ENCODE measurements around the gene MAN1C1. TPM values are rescaled to one million over a fixed set of nuclear protein-coding genes. Genes with fewer than 3 reads are reported as not detected.

The MAN1C1 gene
- total RNA-seq, 4 donors from 2014 or later, result 11.0 to 20.9 (median 15.9) TPM

DNA sequence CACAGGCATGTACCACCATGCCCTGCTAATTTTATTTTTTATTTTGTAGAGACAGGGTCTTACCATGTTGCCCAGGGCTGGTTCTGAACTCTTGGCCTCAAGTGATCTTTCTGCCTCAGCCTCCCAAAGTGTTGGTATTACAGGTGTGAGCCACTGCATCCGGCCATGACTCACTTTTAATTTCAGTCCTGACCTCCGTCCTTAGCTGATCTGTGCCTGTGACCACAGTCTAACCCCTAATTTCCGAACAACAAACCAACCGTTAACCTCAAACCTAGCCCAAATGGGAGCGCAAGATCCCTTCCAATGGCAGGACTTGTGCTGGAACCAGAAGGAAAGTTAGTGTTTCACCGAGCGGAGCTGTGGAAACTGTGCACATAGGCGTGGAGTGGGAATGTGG is 29.3 kb upstream of the MAN1C1 start:
- TF ChIP-seq, protein P1, sequence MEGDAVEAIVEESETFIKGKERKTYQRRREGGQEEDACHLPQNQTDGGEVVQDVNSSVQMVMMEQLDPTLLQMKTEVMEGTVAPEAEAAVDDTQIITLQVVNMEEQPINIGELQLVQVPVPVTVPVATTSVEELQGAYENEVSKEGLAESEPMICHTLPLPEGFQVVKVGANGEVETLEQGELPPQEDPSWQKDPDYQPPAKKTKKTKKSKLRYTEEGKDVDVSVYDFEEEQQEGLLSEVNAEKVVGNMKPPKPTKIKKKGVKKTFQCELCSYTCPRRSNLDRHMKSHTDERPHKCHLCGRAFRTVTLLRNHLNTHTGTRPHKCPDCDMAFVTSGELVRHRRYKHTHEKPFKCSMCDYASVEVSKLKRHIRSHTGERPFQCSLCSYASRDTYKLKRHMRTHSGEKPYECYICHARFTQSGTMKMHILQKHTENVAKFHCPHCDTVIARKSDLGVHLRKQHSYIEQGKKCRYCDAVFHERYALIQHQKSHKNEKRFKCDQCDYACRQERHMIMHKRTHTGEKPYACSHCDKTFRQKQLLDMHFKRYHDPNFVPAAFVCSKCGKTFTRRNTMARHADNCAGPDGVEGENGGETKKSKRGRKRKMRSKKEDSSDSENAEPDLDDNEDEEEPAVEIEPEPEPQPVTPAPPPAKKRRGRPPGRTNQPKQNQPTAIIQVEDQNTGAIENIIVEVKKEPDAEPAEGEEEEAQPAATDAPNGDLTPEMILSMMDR (IDR thresholded peaks at IDR 0.05; ENCODE audit: low read depth), result no peak

DNA sequence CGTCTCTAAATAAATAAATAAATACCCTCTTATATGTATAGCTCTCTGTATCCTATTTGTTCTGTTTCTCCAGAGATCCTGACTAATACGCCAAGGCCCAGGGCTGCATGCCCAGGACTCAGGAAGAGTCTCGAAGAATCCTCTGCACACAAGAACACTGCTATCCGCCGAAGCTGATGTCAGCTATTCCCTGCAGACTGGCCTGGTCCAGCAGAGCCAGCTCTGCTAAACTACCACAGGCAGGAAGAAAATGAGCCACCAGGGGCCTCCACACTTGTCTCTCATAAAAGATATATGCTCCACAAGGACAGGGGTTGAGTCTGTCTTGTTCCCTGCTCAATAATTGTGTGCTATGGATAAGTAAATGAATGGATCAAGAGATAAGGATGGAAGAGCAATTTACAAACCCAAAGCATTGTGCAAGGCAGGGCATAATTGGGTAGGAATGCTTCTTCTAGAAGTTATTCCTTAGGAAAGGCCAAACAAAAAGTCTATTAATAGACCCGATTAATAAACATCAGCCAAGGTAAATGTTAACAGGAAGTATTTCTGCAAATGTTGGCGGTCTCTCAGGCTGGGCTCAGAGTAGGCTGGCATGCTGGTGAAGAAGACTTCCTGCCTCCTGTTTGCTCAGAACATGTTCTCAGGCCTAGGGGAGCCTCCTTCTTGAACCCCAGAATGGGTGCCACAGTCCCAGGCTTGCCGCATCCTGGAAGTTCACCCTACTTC is 26.3 kb upstream of the MAN1C1 start:
- TF ChIP-seq, protein P1 (IDR thresholded peaks at IDR 0.05; ENCODE audit: low read depth), result no peak

DNA sequence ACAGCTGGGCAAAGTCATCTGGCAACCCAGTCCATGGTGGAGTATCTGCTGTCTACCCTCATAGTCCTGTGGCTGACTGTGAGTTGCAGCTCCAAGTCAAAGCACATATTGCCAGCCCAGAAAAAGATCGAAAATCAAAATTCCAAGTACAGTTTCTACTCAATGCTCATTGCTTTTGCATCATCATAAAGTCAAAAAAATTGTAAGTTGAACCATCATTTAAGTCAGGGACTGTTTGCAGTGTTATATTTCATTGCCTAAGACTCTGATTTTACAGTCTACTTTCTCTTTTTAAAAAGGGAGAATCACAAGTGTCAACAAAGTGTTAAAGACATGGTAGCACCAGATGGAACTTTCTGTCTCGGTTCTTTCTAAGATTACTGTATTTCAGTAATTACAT is 22.7 kb upstream of the MAN1C1 start:
- TF ChIP-seq, protein P1 (IDR thresholded peaks at IDR 0.05; ENCODE audit: low read depth), result no peak

DNA sequence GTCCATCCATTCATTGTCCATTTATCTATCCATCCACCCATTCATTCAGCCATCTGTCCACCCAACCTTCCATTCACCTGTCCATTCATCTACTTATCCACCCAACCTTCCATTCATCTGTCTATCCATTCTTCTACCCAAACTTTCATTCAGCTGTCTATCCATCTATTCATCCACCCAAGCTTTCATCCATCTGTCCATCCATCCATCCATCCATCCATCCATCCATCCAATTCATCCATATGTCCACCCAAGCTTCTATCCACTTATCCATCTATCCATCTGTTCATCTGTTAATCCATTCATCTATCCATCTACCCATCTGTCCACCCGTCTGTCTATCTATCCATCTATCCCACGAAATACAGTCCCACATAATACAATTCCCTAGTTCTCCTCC is 21.6 kb upstream of the MAN1C1 start:
- TF ChIP-seq, protein P1 (IDR thresholded peaks at IDR 0.05; ENCODE audit: low read depth), result no peak

DNA sequence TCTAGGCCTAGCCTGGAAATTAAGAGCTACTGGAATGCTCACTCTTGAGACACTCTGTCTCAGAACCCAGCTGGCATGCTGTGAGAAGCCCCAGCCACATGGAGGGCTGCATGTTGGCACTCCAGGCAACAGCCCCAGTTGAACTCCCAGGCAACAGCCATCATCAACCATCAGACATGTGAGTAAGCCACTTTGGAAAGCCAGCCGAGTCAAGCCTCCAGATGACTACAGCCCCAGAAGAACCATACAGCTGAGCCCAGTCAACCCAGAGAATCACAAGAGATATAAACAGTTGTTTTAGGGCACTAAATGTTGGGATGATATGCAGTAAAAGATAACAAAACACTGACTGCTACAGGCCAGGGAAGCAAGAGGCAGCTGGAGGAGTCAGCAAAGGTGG is 17.7 kb upstream of the MAN1C1 start:
- TF ChIP-seq, protein P1 (IDR thresholded peaks at IDR 0.05; ENCODE audit: low read depth), result no peak

DNA sequence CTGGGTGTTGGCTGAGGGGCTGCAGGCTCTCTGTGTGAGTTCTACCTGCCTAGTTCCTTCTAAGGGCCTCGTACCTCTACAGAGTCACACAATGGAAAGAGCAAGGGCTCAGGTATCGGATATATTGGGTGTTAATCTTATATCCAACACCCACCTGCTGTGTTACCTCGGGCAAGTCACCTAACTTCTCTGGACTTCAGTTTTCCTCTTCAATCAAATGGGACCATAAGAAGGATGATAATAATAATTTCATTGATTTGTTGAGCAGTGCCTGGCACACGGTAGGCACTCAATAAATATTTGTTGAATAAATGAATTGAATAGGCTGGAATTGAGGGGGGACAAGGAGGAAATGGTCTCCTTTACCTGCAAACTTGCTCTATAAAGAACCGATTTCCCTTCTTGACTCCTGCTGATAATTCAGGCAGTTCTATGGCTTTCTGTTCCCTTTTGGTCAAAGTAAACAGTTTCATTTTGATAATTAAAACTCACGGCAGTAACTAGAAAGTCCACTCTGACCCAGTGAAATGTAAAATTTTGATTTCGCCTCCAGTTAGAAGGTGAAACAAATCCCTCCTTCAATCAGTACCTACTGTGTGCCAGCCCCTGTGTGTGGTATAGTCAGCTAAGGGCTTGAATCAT is 16.5 kb upstream of the MAN1C1 start:
- TF ChIP-seq, protein P1 (IDR thresholded peaks at IDR 0.05; ENCODE audit: low read depth), result no peak

DNA sequence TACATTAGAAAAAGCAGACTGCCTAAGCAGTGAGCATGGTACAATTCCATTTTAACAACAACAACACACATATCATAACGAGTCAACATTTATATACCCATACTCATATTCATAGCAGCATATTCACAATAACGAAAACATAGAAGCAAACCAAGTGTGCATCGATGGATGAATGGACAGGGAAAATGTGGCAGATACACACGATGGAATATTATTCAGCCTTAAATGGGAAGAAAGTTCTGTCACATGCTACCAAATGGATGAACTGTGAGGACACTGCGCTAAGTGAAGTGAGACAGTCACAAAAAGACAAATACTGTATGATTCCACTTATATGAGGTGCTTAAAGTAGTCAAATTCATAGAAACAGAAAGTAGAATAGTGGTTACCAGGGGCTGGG is 9.5 kb upstream of the MAN1C1 start:
- TF ChIP-seq, protein P1 (IDR thresholded peaks at IDR 0.05; ENCODE audit: low read depth), result no peak

Data from subcutaneous adipose tissue (tissue), 4 donors.